Mucosa of gallbladder (tissue), 1 donor: Measurements from ENCODE around the gene KCTD3. TPM values are rescaled to one million over a fixed set of nuclear protein-coding genes. Genes with fewer than 3 reads are reported as not detected.
A peak's percentile ranks its signal among the peaks of the same experiment; 100 is the strongest.

Experiments used
- DNase-seq: peaks from one replicate; pipeline ENCODE4 v3.0.0-alpha.2; 2020; ENCODE audit warnings: low spot score
- total RNA-seq: library from RNA; stranded (reverse); gene quantifications from one replicate; pipeline ENCODE4 v1.2.1, GENCODE V29; 2021
- donor health status: DM: no; HTN: no; CAD: no.

Gene KCTD3
- 55.7 TPM for total RNA-seq

- DNase-seq, result peak; percentile 74
These were observed at the start of gene KCTD3 for GRCh38 chr1:215566556-215567490. KCTD3 (plus strand) TSS chr1:215567304; CDS start chr1:215567686, 382 bp downstream.

- no peak for DNase-seq
These were observed 49.6 kb upstream of the KCTD3 start for GRCh38 chr1:215517441-215517891.

GRCh38 chr1:215518594-215518993, 48.5 kb upstream of the KCTD3 start:
- no peak for DNase-seq

GRCh38 chr1:215521279-215521678, 45.8 kb upstream of the KCTD3 start:
- no peak for DNase-seq

GRCh38 chr1:215523128-215523861, 43.8 kb upstream of the KCTD3 start:
- no peak for DNase-seq

- DNase-seq, result no peak
These were observed 43.2 kb upstream of the KCTD3 start for GRCh38 chr1:215523906-215524305.

GRCh38 chr1:215526147-215526845, 40.8 kb upstream of the KCTD3 start:
- DNase-seq, result no peak

- no peak for DNase-seq
These were observed 40.3 kb upstream of the KCTD3 start for GRCh38 chr1:215526846-215527151.

- DNase-seq, result no peak
These were observed 38.0 kb upstream of the KCTD3 start for GRCh38 chr1:215529111-215529510.

- no peak for DNase-seq
These were observed 37.5 kb upstream of the KCTD3 start for GRCh38 chr1:215529571-215529970.

- DNase-seq, result no peak
These were observed 36.6 kb upstream of the KCTD3 start for GRCh38 chr1:215530401-215530984.

GRCh38 chr1:215539803-215540570, 27.1 kb upstream of the KCTD3 start:
- peak; percentile 34 for DNase-seq

GRCh38 chr1:215542301-215542700, 24.8 kb upstream of the KCTD3 start:
- no peak for DNase-seq

- peak; percentile 68 for DNase-seq
These were observed 23.9 kb upstream of the KCTD3 start for GRCh38 chr1:215543191-215543606.

- DNase-seq, result no peak
These were observed 23.3 kb upstream of the KCTD3 start for GRCh38 chr1:215543806-215544205.

GRCh38 chr1:215544566-215544965, 22.5 kb upstream of the KCTD3 start:
- no peak for DNase-seq

- DNase-seq, result no peak
These were observed 22.0 kb upstream of the KCTD3 start for GRCh38 chr1:215545096-215545495.

GRCh38 chr1:215547011-215547410, 20.1 kb upstream of the KCTD3 start:
- no peak for DNase-seq

- DNase-seq, result no peak
These were observed 15.3 kb upstream of the KCTD3 start for GRCh38 chr1:215551806-215552205.

GRCh38 chr1:215554865-215555264, 12.2 kb upstream of the KCTD3 start:
- no peak for DNase-seq

- no peak for DNase-seq
These were observed 11.6 kb upstream of the KCTD3 start for GRCh38 chr1:215555531-215555930.
